Fibroblast of gingiva (primary cell): ENCODE measurements around the gene MMEL1.

Source experiments
- DNase-seq: peaks from one replicate; pipeline ENCODE4 v3.0.0-alpha.2; 2011; ENCODE audit warnings: low read depth

The MMEL1 gene

GRCh38 chr1:2544093-2544874 is 88.5 kb downstream of the MMEL1 start:
- no peak for DNase-seq

- no peak for DNase-seq
Measured at GRCh38 chr1:2543543-2544092, 89.2 kb downstream of the MMEL1 start.

GRCh38 chr1:2542246-2542915 is 90.4 kb downstream of the MMEL1 start:
- no peak for DNase-seq

GRCh38 chr1:2541619-2542245 is 91.1 kb downstream of the MMEL1 start:
- DNase-seq: no peak

GRCh38 chr1:2540816-2541492 is 91.9 kb downstream of the MMEL1 start:
- no peak for DNase-seq
